Measurements from ENCODE around the gene GRIN2C.

Gene GRIN2C

GRCh38 chr17:74821655-74822334 lies 37.9 kb downstream of the GRIN2C start:
- DNase-seq (ENCODE audit: low spot score): no peak

- no peak for DNase-seq (ENCODE audit: low spot score)
Observed at GRCh38 chr17:74819801-74820436, 39.8 kb downstream of the GRIN2C start.

GRCh38 chr17:74818291-74818938 lies 41.3 kb downstream of the GRIN2C start:
- no peak for DNase-seq (ENCODE audit: low spot score)

- DNase-seq (ENCODE audit: low spot score): no peak
Observed at GRCh38 chr17:74816905-74817620, 42.6 kb downstream of the GRIN2C start.

- peak; percentile 44 for DNase-seq (ENCODE audit: low spot score)
Observed at GRCh38 chr17:74815550-74816370, 43.9 kb downstream of the GRIN2C start.

- DNase-seq (ENCODE audit: low spot score): no peak
Observed at GRCh38 chr17:74815067-74815466, 44.6 kb downstream of the GRIN2C start.

GRCh38 chr17:74814453-74814852 lies 45.2 kb downstream of the GRIN2C start:
- no peak for DNase-seq (ENCODE audit: low spot score)

GRCh38 chr17:74812109-74813009 lies 47.3 kb downstream of the GRIN2C start:
- DNase-seq (ENCODE audit: low spot score): no peak

GRCh38 chr17:74810699-74811485 lies 48.8 kb downstream of the GRIN2C start:
- no peak for DNase-seq (ENCODE audit: low spot score)

- no peak for DNase-seq (ENCODE audit: low spot score)
Observed at GRCh38 chr17:74808714-74809430, 50.8 kb downstream of the GRIN2C start.

GRCh38 chr17:74807925-74808324 lies 51.8 kb downstream of the GRIN2C start:
- no peak for DNase-seq (ENCODE audit: low spot score)

- no peak for DNase-seq (ENCODE audit: low spot score)
Observed at GRCh38 chr17:74807441-74807840, 52.2 kb downstream of the GRIN2C start.

GRCh38 chr17:74806334-74806733 lies 53.4 kb downstream of the GRIN2C start:
- DNase-seq (ENCODE audit: low spot score): no peak

- no peak for DNase-seq (ENCODE audit: low spot score)
Observed at GRCh38 chr17:74805591-74805991, 54.1 kb downstream of the GRIN2C start.

GRCh38 chr17:74804683-74805082 lies 55.0 kb downstream of the GRIN2C start:
- DNase-seq (ENCODE audit: low spot score): no peak

GRCh38 chr17:74803971-74804370 lies 55.7 kb downstream of the GRIN2C start:
- no peak for DNase-seq (ENCODE audit: low spot score)

- no peak for DNase-seq (ENCODE audit: low spot score)
Observed at GRCh38 chr17:74803388-74803930, 56.2 kb downstream of the GRIN2C start.

- no peak for DNase-seq (ENCODE audit: low spot score)
Observed at GRCh38 chr17:74801896-74802295, 57.8 kb downstream of the GRIN2C start.

GRCh38 chr17:74800531-74800930 lies 59.2 kb downstream of the GRIN2C start:
- no peak for DNase-seq (ENCODE audit: low spot score)

Data from NAMALWA (cell line).